Nephron (organoid): ENCODE measurements around the gene ANO10.
"Not testable (repeated sequence)": the region's sequence is repeated elsewhere in the genome, so short reads cannot be mapped to it uniquely, and the experiment has no call there.

Source experiments
- H3K27ac Mint-ChIP-seq, 3 experiments: 2 replicates each; pipeline ENCODE4 v1.8.0; 2020; ENCODE audit warnings: mixed read lengths in 3 of 3, mild to moderate bottlenecking in 2 of 3, moderate library complexity in 1 of 3
- H3K27me3 Mint-ChIP-seq: 2 replicates; pipeline ENCODE4 v1.8.0; 2021; ENCODE audit warnings: low read depth, mild to moderate bottlenecking, moderate library complexity, mixed read lengths
- H3K36me3 Mint-ChIP-seq: 2 replicates; pipeline ENCODE4 v1.8.0; 2020; ENCODE audit warnings: low read depth, mixed read lengths
- H3K4me1 Mint-ChIP-seq: 2 replicates; pipeline ENCODE4 v1.8.0; 2020; ENCODE audit warnings: mixed read lengths
- H3K4me3 Mint-ChIP-seq, 3 experiments: 2 replicates each; pipeline ENCODE4 v1.8.0; 2020; ENCODE audit warnings: mild to moderate bottlenecking in 3 of 3, mixed read lengths in 3 of 3, moderate library complexity in 2 of 3
- H3K9me3 Mint-ChIP-seq: 2 replicates; pipeline ENCODE4 v1.8.0; 2020; ENCODE audit warnings: mixed read lengths
- TF ChIP-seq, protein P1 (sequence below), 3 experiments: fragments of 200-600 bp; sonication (generic); IDR thresholded peaks; one replicate each; pipeline ENCODE4 v1.5.0; 2021; ENCODE audit warnings: antibody characterized with exemption in 3 of 3; ENCODE audit not compliant: unreplicated experiment in 3 of 3

The ANO10 gene

DNA sequence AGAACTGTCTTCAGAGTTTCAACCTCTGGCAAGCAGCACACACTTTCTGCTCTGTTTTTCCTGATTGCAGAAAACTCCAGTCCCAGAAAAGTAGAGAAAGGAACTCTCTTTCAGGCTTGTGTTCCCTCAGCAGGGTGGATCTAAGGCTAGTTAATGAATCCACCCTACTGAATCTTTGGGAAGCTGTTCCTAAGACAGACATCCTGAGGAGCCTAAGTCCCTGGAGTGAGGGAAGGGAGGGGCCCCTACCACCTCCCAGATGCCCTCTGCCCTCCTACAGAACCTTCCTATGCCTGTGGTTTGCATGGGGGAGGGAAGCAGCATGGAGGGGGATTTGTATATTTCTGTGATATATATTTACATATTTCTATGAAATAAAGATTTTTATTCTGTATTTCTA is 124.4 kb downstream of the ANO10 start:
- no peaks in the 10 kb centered on the region for H3K4me1 Mint-ChIP-seq
- H3K4me3 Mint-ChIP-seq = no peak overlapping the region
- H3K27ac Mint-ChIP-seq = peak overlapping the region in 1 of 3 experiments; percentile 45
- no peaks in the 10 kb centered on the region for H3K27me3 Mint-ChIP-seq
- H3K36me3 Mint-ChIP-seq = no peaks in the 10 kb centered on the region
- TF ChIP-seq, protein P1, sequence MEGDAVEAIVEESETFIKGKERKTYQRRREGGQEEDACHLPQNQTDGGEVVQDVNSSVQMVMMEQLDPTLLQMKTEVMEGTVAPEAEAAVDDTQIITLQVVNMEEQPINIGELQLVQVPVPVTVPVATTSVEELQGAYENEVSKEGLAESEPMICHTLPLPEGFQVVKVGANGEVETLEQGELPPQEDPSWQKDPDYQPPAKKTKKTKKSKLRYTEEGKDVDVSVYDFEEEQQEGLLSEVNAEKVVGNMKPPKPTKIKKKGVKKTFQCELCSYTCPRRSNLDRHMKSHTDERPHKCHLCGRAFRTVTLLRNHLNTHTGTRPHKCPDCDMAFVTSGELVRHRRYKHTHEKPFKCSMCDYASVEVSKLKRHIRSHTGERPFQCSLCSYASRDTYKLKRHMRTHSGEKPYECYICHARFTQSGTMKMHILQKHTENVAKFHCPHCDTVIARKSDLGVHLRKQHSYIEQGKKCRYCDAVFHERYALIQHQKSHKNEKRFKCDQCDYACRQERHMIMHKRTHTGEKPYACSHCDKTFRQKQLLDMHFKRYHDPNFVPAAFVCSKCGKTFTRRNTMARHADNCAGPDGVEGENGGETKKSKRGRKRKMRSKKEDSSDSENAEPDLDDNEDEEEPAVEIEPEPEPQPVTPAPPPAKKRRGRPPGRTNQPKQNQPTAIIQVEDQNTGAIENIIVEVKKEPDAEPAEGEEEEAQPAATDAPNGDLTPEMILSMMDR (IDR thresholded peaks at IDR 0.05; ENCODE audit: unreplicated experiment in 3 of 3) = no peak
- H3K9me3 Mint-ChIP-seq = no peaks in the 10 kb centered on the region

DNA sequence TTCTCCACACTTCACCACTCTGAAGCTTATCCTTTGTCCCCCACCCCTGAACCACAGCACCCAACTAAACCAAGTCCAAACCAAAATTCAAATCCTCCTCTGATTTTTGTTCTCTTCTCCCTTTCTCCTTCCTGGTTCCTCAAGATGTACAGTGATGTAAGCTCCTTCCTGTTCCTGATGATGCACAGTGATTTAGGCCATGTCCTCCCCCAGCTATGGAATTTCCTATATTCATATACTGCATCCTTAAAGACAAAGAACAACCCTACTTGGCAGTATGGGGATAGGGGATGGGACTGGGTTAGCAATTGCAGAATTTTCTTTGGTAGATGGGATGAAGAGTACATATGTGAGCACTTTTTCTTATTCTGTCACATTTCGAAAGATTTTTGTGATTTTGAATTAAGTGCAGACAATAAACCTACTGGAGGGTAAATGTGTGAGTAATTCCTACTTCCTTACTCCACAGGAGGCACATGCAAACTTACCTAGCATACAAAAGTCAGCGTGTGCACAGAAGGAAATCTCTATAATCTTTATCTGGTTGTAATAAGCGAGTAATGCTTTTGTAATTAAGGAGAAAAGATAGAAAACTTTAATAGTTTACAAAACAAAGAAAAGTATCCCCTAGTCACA is 125.0 kb downstream of the ANO10 start:
- Mint-ChIP-seq H3K27ac (peak overlapping the region in 1 of 3 experiments; percentile 45), H3K4me3 (no peak overlapping the region), H3K27me3 (no peaks in the 10 kb centered on the region), H3K36me3 (peaks cover 4% of the 10 kb centered on the region), H3K4me1 (no peaks in the 10 kb centered on the region), H3K9me3 (no peaks in the 10 kb centered on the region)
- TF ChIP-seq, protein P1 (IDR thresholded peaks at IDR 0.05; ENCODE audit: unreplicated experiment in 3 of 3) = no peak

DNA sequence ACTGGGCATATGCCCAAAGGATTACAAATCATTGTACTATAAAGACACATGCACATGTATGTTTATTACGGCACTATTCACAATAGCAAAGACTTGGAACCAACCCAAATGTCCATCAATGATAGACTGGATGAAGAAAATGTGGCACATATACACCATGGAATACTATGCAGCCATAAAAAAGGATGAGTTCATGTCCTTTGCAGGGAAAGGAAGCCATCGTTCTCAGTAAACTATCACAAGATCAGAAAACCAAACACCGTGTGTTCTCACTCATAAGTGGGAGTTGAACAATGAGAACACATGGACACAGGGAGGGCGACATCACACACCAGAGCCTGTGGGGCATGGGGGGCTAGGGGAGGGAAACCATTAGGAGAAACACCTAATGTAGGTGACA is 128.9 kb downstream of the ANO10 start:
- H3K9me3 Mint-ChIP-seq, H3K27me3 Mint-ChIP-seq, H3K4me1 Mint-ChIP-seq, H3K27ac Mint-ChIP-seq, H3K4me3 Mint-ChIP-seq: not testable (repeated sequence)
- H3K36me3 Mint-ChIP-seq = peaks cover 17% of the 10 kb centered on the region

DNA sequence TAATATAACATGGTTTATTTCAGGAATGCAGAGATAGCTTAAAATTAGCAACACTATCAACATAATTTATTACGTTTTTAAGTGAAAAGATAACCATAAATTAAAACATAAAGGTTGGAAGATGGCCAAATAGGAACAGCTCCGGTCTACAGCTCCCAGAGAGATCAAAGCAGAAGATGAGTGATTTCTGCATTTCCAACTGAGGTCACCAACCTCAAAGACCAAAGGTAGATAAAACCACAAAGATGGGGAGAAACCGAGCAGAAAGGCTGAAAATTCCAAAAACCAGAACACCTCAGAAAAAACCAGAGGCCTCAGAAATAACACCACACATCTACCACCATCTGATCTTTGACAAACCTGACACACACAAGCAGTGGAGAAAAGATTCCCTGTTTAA is 130.0 kb downstream of the ANO10 start:
- H3K9me3 Mint-ChIP-seq, H3K4me3 Mint-ChIP-seq, H3K27me3 Mint-ChIP-seq, H3K4me1 Mint-ChIP-seq: not testable (repeated sequence)
- Mint-ChIP-seq H3K36me3 (peaks cover 21% of the 10 kb centered on the region), H3K27ac (peak overlapping the region in 1 of 3 experiments; percentile 37)

DNA sequence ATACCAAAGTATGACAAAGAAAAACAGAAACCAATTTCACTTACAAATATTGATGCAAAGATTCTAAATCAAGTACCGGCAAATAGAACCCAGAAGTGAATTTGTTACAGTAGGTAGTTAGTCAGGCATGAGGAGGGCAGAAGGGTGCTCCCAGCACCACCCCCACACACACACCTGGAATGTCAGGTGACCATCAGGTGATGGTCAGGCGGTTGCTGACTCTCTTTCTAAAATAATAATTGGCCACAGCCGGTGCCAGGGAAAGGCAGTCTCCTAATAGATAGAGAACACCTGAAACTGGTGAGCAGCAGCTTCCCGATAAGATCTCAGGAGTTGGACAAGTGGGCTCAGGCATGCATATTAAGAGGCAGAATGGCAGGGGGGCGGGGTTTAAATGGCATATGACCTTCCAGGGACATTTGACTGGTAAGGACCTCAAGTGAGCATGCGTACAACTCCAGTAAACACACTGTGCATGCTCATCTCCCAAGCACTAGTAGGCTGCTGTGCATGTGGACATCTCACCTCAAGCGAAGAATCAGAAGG is 131.1 kb downstream of the ANO10 start:
- no peaks in the 10 kb centered on the region for H3K27me3 Mint-ChIP-seq
- H3K4me1 Mint-ChIP-seq = peaks cover 4% of the 10 kb centered on the region
- peaks cover 2% of the 10 kb centered on the region for H3K9me3 Mint-ChIP-seq
- H3K27ac Mint-ChIP-seq = peak overlapping the region in 1 of 3 experiments; percentile 21
- TF ChIP-seq, protein P1 (IDR thresholded peaks at IDR 0.05; ENCODE audit: unreplicated experiment in 3 of 3) = no peak
- H3K36me3 Mint-ChIP-seq = peaks cover 21% of the 10 kb centered on the region
- H3K4me3 Mint-ChIP-seq = no peak overlapping the region

DNA sequence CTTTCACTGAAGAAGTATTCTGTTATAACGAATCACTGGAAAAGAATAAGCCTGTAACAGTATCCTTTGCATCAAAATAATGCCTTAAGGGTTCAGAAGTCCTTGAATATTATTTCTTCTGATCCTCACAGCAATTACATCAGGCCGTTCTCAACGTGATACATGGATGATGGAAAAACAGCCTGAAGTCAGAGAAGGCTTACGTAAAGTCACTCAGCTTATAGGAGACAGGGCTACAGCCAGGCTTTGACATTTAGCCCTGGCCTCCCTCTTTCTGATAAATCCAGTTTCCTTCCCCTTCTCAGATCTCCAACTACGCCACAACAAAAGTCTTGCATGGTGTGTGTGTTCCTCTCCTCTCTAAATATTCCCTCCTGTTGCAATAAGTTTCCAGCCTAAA is 131.9 kb downstream of the ANO10 start:
- no peak overlapping the region for H3K4me3 Mint-ChIP-seq
- no peaks in the 10 kb centered on the region for H3K27me3 Mint-ChIP-seq
- H3K27ac Mint-ChIP-seq = peak overlapping the region in 1 of 3 experiments; percentile 21
- H3K36me3 Mint-ChIP-seq = peaks cover 21% of the 10 kb centered on the region
- H3K4me1 Mint-ChIP-seq = peaks cover 4% of the 10 kb centered on the region
- TF ChIP-seq, protein P1 (IDR thresholded peaks at IDR 0.05; ENCODE audit: unreplicated experiment in 3 of 3) = no peak
- peaks cover 2% of the 10 kb centered on the region for H3K9me3 Mint-ChIP-seq

DNA sequence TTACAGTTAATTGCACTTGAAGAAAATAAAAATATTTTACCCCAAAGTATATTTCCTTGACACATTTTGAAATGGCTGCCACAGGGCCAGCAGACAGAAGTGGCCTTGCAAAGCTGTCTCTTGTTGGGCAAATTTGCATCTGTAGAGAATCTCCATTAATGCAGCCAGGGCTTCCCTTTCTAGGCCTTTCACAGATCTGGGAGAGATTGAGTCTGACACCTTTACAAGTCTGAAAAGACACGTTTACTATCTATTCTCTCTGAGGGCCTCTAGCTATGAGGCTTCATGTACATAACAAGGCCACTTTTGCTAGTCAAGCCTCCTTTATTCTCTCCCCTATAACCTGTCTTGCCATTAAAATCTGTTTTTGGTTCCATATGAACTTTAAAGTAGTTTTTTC is 135.9 kb downstream of the ANO10 start:
- Mint-ChIP-seq H3K9me3 (peaks cover 2% of the 10 kb centered on the region), H3K36me3 (peaks cover 16% of the 10 kb centered on the region), H3K27ac (no peak overlapping the region), H3K4me3 (no peak overlapping the region), H3K27me3 (no peaks in the 10 kb centered on the region), H3K4me1 (no peaks in the 10 kb centered on the region)
- TF ChIP-seq, protein P1 (IDR thresholded peaks at IDR 0.05; ENCODE audit: unreplicated experiment in 3 of 3) = no peak
